Fibroblast of pulmonary artery (primary cell): ENCODE data around the gene PRSS8.
"Not testable (repeated sequence)": the region's sequence is repeated elsewhere in the genome, so short reads cannot be mapped to it uniquely, and the experiment has no call there.

Source experiments
- DNase-seq: peaks from one replicate; pipeline ENCODE4 v3.0.0-alpha.2; 2010; ENCODE audit warnings: low read depth
- H3K4me3 ChIP-seq: replicated peaks from 2 replicates; pipeline ENCODE4 v1.5.1; 2011; ENCODE audit warnings: low read depth, mild to moderate bottlenecking, control low read depth, low read length, moderate library complexity
- CTCF ChIP-seq: IDR thresholded peaks from 2 replicates; pipeline ENCODE4 v1.5.1; 2011; ENCODE audit warnings: mild to moderate bottlenecking, control low read depth, low read length, inconsistent platforms; ENCODE audit errors: missing control alignments

Gene PRSS8

GRCh38 chr16:31179219-31179746 is 43.8 kb upstream of the PRSS8 start:
- no peak for TF ChIP-seq CTCF
- DNase-seq = no peak
- peak overlapping the region; percentile 97 for H3K4me3 ChIP-seq

DNA sequence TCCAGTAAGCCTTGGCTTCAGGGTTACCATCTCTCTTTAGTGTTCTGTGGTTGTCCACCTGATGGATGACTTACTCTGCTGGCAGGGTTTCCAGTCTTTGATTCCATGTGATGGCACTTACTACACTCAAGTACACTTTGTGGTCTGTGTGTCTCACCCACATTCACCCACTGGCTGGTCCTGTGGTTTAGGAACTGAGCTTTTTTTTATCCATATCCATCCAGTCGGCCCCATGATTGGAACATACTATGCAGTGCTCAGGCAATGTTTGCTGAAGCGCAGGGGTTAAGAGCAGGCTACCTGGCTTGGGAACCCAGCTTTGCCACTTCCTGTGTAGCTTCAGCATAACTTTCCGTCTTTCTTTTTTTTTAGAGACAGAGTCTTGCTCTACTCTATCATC is 41.6 kb upstream of the PRSS8 start:
- no peak for TF ChIP-seq CTCF
- no peak for DNase-seq
- no peak overlapping the region for H3K4me3 ChIP-seq

DNA sequence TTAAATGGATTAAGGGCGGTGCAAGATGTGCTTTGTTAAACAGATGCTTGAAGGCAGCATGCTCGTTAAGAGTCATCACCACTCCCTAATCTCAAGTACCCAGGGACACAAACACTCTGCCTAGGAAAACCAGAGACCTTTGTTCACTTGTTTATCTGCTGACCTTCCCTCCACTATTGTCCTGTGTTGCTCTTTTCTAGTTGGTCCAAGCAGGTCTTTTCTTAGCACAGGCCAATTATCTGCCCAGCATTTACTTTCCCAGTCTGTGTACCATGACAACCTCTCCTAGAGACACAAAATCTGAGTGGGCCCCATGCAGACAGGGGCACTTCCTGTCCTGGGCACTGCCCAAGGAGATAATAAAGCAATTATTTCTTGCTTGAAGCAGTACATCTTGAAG is 34.5 kb upstream of the PRSS8 start:
- DNase-seq, H3K4me3 ChIP-seq: not testable (repeated sequence)

DNA sequence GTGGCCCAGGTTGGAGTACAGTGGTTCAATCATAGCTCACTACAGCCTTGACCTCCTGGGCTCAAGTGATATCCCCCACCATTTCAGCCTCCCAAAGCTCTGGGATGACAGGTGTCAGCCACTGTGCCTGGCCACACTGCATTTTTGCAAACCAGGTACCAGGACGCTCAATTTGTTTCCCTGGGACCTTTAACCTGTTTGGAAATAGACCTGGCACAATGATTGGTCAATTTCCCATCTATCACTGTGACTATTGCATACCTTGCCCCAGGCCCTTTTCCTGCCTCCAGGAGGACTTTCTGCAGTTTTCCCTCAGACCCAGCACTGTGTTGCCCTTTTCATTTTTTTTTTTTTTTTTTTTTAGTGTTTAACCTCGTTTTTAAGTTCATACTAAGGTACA is 33.3 kb upstream of the PRSS8 start:
- no peak for DNase-seq
- no peak for TF ChIP-seq CTCF

GRCh38 chr16:31167315-31167714 is 31.8 kb upstream of the PRSS8 start:
- no peak for TF ChIP-seq CTCF
- H3K4me3 ChIP-seq = no peak overlapping the region
- DNase-seq = no peak

More for the DNA sequence above, 33.3 kb upstream of the PRSS8 start:
- H3K4me3 ChIP-seq = no peak overlapping the region

GRCh38 chr16:31157136-31157535 is 21.6 kb upstream of the PRSS8 start:
- H3K4me3 ChIP-seq = no peak overlapping the region
- TF ChIP-seq CTCF = no peak
- DNase-seq = no peak

- not testable (repeated sequence) for DNase-seq, H3K4me3 ChIP-seq
These were observed 15.4 kb upstream of the PRSS8 start for GRCh38 chr16:31150976-31151375.

DNA sequence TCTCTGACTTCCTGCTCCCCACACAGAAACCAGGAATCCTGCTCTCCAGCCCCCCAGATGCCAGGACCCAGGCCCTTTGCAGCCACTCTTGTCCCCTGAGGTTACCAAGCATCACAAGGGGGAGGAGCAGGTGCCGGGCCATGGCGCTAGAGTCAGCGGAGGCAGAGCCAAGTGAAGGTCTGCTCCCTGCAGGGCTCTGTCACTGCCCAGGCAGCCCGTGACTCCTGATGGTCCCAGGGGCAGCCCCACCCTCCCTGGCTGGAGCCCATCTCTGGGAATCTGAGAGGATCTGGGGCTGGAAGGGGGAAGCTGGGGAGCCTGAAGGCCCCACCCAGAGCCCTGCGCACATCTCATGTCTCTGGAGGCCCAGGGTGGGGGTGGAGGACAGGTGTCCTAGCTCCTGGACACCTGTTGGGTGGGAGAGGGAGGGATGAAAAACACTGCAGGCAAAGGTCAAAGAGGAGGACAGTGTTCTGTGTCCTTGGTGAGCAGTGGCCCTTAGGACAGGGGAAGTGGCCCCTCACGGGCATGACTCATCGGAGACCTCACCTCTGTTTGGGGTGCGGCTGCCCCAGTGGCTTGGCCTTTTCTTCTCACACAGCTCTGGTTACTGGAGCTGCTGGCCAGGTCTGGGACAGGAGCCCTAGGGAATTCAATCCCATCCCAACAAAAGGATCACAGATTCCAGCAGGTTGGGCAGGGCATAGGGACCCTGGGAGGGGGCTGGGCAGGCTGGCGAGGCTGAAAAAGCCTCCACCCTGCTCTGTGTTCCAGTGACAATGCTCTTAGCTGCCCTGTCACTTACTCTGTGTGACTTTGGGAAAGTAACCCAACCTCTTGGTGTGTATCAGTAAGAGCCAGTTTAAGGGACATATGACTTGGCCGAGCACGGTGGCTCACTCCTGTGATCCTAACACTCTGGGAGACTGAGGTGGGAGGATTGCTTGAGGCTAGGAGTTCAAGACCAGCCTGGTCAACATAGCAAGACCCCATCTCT is 14.7 kb upstream of the PRSS8 start, which contains the start of gene PRSS36:
Gene PRSS36 (minus strand): TSS at position 173 of the 997 bp plus-strand sequence. CDS start 31 bp downstream, at position 142.
- no peak for TF ChIP-seq CTCF
- no peak within 1 kb of the TSS for H3K4me3 ChIP-seq
- no peak for DNase-seq
